CD4-positive, alpha-beta T cell treated with Interleukin-10 for 1 hour (primary cell): ENCODE measurements around the gene DNM3.

ENCODE experiments used
- DNase-seq: peaks from one replicate; pipeline ENCODE4 v3.0.0-alpha.2; 2020

DNM3 gene

DNA sequence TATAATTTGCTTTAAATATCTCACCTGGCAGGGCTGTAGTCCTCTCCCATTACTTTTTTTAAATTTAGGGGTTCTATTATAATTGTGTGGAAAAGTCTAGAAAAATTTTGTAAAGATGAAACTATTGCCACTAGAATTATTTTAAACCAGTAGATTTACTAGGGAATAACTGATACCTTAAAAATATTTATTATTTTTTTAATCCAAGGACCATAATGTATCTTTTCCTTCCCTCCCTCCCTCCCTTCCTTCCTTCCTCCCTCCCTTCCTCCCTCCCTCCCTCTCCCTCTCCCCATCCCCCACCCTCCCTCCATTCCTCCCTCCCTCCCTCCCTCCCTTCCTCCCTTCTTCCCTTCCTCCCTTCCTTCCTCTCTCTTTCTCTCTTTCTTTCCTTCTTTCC is 90.5 kb downstream of the DNM3 start:
- no peak for DNase-seq

GRCh38 chr1:171934664-171935063 is 93.4 kb downstream of the DNM3 start:
- no peak for DNase-seq

- DNase-seq, result no peak
Observed at GRCh38 chr1:171935086-171935485, 93.8 kb downstream of the DNM3 start.

DNA sequence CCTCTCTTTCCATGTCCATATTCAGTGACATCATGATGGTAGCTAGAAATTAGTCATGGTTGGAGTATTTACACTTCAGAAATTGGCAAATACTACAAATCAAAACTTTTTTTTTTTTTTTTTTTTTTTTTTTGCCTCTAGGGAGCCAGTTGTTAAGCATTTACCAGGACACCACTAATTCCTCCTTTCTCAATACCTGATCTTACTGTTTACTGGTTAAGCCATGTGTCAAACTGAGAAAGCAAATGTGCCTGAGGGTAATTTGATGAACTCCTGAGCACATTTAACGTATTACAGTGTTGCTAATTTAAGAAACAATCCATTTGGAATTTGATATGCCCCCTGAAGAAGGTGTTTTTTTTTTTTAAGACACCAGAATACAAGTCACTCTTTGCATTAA is 94.4 kb downstream of the DNM3 start:
- DNase-seq, result no peak

DNA sequence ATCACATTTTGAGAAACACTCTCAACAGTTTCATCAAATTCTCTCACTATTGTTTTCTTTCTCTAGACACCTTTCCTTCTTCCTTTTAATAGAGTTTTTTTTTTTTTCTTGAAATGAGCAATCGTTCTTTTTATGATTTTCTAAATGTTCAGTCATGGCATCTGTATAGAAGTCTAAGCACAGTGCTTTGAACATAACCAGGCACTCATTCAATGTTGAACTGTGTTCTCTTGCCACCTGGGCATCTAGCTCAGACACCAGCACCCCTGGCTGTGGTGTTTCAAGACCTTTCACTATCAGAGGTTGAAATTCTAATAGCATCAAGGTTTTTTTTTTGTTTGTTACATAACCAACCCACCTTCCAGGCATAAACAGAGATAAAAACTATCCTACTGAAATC is 96.6 kb downstream of the DNM3 start:
- no peak for DNase-seq

- DNase-seq, result no peak
Observed at GRCh38 chr1:171939740-171940139, 98.4 kb downstream of the DNM3 start.

DNA sequence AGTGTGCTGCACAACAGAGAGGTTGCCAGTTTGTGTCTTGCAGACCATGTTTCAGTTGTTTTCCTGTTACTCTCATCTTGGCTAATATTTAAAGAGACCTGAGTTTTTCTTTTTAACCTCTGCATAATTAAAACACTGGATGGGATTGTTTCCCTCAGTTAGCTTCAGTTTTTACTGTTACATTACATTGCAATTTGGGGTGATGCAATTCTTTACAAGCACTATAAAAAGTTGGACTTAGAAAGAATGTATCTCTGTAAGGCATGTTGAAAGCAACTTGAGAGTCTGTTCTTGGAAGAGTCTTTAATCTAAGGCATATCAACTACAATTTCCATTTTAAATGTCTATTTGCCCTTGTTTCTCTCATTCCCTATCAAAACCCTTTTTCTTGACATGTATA is 99.1 kb downstream of the DNM3 start:
- no peak for DNase-seq

DNA sequence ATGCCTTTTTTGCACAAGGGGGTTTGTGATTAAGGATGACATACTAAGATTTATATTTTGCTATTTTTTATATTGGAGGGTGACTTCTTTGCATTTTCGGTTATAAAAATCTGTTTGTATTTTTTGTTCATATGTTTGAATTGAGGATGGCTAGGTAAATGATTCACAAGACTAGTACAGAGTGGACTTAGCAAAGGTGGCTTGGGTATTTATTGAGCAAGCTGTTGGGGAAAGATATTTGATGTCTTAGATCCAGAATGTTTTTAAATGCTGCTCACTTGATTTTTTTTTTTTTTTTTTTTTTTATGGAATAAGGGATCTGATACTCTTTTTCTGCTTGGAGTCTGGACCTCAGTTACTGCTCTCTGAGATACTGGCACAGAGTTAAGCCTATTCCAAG is 100.6 kb downstream of the DNM3 start:
- no peak for DNase-seq

DNA sequence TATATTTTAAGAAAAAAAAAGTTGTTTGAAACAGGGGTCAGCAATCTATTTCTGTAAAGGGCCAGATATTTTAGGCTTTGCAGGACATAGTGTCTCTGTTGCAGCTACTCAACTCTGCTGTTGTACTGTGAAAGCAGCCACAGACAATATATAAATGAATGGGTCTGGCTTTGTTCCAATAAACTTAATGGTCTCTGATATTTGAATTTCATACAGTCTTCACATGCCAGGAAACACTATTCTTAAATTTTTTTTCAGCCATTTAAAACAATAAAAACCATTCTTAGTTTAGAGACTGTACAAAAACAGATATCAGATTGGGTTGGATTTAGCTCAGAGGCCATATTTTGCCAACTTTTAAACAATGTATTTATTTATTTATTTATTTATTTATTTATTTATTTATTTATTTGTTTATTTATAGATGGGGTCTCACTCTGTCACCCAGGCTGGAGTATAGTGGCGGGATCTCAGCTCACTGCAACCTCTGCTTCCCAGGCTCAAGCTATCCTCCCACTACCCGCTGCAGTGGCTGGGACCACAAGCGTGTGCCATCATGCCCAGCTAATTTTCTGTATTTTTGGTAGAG is 102.8 kb downstream of the DNM3 start:
- DNase-seq, result no peak

DNA sequence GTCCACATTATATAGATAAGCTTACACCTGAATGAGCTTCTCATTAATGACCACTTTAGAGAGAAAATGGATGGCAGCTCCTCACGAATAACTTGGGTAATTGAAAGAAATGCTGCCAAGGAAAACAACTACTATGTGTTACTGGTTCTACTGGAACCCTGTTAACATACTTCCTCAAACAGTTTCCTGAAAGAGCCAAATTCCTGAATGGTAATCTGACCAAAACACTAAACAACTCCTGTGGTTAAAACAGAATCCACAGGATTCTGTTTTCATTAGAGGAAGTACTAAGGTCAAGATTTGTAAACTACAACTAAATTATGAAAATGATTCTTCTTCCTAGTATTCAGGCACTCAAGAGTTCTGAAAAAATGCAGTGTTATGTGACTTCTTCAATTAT is 107.2 kb downstream of the DNM3 start:
- no peak for DNase-seq

DNA sequence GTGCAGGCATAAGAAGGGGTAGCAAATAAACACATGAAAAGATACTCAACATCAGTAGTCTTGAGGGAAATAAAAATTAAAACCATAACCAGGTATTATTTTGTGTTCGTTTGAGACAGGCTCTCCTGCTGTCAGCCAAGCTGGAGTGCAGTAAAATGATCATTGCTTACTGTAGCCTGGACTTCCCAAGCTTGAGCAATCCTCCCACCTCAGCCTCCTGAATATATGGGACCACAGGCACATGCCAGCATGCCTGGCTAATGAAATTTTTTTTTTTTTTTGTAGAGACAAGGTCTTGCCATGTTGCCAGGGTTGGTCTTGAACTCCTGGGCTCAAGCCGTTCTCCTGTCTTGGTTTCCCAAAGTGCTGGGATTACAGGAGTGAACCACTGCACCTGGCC is 108.0 kb downstream of the DNM3 start:
- DNase-seq, result no peak

GRCh38 chr1:171953835-171954234 is 112.5 kb downstream of the DNM3 start:
- no peak for DNase-seq

- no peak for DNase-seq
Observed at GRCh38 chr1:171954361-171954760, 113.1 kb downstream of the DNM3 start.

- no peak for DNase-seq
Observed at GRCh38 chr1:171961861-171962260, 120.6 kb downstream of the DNM3 start.

- DNase-seq, result no peak
Observed at GRCh38 chr1:171963762-171964161, 122.5 kb downstream of the DNM3 start.

GRCh38 chr1:171965777-171966176 is 124.5 kb downstream of the DNM3 start:
- no peak for DNase-seq

DNA sequence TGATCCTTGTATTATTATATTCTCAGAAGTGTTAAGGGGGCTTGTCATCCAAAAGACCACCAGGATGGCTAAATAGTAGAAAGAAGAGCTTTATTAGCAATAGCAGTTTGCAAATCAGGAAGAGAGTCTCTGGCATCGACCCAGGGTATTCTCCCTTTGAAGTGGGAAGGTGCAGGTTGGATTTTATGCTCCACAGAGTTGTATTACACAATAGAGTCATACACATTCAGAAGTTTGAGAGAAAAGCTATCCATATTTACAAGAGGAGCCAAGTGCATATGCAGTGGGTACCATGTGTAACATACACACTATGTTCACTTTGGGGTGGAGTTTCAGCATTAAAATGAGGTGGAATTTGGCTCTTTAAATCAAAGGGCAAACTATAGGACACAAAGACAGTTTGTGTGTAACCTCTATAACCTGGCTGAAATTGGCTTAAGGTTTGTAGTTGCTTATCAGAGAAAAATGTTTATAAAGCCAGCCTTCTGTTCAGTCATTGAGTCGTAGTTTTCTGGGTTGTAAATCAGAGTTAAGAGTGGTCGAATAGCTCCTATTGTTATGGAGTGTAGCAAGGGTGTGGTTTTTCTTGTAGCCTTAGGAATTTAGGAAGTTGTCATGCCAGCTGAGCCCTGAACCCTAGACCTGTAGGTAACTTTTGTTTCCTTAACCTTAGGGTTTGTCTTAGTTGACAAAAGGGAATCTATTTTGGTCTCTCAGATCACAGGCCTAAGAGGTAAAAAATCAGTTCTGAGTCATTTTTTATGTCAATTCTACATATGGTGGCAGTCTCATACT is 125.3 kb downstream of the DNM3 start:
- DNase-seq, result no peak

GRCh38 chr1:171969226-171969625 is 127.9 kb downstream of the DNM3 start:
- DNase-seq, result no peak

DNA sequence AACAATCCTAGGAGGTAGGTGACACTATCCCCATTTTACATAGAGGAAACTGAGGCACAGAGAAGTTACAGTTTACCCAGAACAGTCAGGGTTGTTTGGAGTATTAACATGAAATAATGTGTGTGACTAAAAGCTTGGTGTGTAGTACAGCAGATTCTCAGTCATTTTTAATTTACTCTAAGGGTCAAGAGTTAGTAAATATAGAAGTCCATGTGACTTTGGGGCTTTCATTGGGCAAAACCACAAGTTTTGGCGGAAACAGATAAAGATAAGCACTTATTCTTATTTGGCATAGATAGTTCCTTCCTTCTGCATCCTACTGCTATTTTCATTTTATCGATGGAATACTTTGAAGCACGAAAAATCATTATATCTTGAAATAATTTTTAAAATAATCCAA is 128.5 kb downstream of the DNM3 start:
- DNase-seq, result no peak

DNA sequence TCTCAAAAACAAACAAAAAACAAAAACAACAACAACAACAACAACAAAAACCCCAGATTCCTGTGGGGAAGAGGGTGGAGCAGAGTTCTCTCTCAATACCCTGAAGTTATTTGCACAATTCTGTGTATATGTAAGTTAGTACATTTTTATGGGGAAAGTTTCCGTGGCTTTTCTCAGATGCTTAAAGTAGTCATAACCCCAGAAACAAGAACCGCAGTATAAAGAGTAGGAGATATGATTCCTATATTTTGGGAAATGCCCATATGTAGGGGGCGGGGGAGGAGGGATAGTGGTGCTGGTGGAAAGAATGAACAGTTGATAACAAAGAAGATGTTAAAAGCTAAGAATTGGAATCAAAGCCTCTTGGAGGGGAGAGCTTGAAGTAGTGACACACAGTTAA is 131.5 kb downstream of the DNM3 start:
- no peak for DNase-seq

DNA sequence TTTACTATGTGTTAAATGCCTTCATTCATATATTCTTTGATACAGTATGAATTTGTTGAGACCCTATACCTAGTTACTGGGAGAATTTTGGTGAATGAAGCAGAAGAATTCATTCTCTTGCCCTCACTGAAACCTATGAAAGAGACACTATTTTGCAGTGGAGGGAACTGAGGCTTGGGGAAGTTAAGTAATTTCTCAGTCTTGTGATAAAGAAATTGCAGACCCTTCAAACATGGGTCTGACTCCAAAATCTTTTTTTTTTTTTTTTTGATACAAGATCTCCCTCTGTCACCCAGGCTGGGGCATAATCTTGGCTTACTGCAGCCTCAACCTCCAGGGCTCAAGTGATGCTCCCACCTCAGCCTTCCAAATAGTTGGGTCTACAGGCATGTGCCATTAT is 132.1 kb downstream of the DNM3 start:
- no peak for DNase-seq

DNA sequence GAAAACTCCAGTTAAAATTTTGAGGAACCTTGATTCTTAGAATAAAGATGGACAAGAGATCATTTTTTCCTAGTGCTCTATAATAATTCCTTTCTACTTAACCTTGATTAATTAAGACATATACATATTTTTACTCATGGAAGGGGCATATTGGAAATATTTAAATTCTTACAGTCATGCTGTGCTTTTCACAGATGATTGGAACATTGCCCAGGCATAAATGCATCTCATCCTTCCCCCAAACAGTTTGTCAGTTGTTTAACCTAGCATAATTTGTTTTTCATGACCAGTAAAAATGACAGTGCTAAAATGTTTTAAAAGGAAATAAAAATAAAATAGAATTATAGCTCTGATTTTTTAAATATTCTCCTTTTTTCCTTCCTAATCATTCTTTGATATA is 140.0 kb downstream of the DNM3 start:
- DNase-seq, result no peak

GRCh38 chr1:171983584-171983983 is 142.3 kb downstream of the DNM3 start:
- no peak for DNase-seq

- no peak for DNase-seq
Observed at GRCh38 chr1:171984262-171984661, 143.0 kb downstream of the DNM3 start.
